NCI-H187 treated with DMSO at 0.1 percent for 48 hours (cell line): ENCODE results near the gene BTBD9.
"Not testable (repeated sequence)": the region's sequence is repeated elsewhere in the genome, so short reads cannot be mapped to it uniquely, and the experiment has no call there.

Source experiments
- DNase-seq: peaks from one replicate; lab custom pipeline; 2025; lab: John Stamatoyannopoulos, UW

BTBD9 gene

GRCh38 chr6:38649744-38650143 lies 10.0 kb upstream of the BTBD9 start:
- no peak for DNase-seq

GRCh38 chr6:38648629-38649028 lies 8.9 kb upstream of the BTBD9 start:
- DNase-seq, result no peak

- no peak for DNase-seq
Observed at GRCh38 chr6:38646166-38646878, 6.6 kb upstream of the BTBD9 start.

- no peak for DNase-seq
Observed at GRCh38 chr6:38644951-38645350, 5.2 kb upstream of the BTBD9 start.

- DNase-seq, result no peak
Observed at GRCh38 chr6:38640216-38640909, 634 bp upstream of the BTBD9 start.

- no peak for DNase-seq
Observed at GRCh38 chr6:38638941-38639497, 710 bp downstream of the BTBD9 start.

GRCh38 chr6:38637756-38638155 lies 2.0 kb downstream of the BTBD9 start:
- no peak for DNase-seq

- no peak for DNase-seq
Observed at GRCh38 chr6:38636027-38636426, 3.7 kb downstream of the BTBD9 start.

GRCh38 chr6:38634518-38634917 lies 5.2 kb downstream of the BTBD9 start:
- DNase-seq, result no peak

- DNase-seq, result no peak
Observed at GRCh38 chr6:38632490-38632889, 7.2 kb downstream of the BTBD9 start.

- DNase-seq, result no peak
Observed at GRCh38 chr6:38631186-38631783, 8.4 kb downstream of the BTBD9 start.

- no peak for DNase-seq
Observed at GRCh38 chr6:38625217-38625616, 14.5 kb downstream of the BTBD9 start.

GRCh38 chr6:38619342-38619741 lies 20.4 kb downstream of the BTBD9 start:
- not testable (repeated sequence) for DNase-seq

- not testable (repeated sequence) for DNase-seq
Observed at GRCh38 chr6:38618301-38618700, 21.4 kb downstream of the BTBD9 start.

GRCh38 chr6:38617856-38618255 lies 21.9 kb downstream of the BTBD9 start:
- no peak for DNase-seq

GRCh38 chr6:38612143-38612965 lies 27.4 kb downstream of the BTBD9 start:
- DNase-seq, result no peak

GRCh38 chr6:38610050-38610625 lies 29.6 kb downstream of the BTBD9 start:
- DNase-seq, result no peak

GRCh38 chr6:38604700-38605099 lies 35.0 kb downstream of the BTBD9 start:
- peak; percentile 6 for DNase-seq

- no peak for DNase-seq
Observed at GRCh38 chr6:38603966-38604365, 35.8 kb downstream of the BTBD9 start.

GRCh38 chr6:38603496-38603895 lies 36.2 kb downstream of the BTBD9 start:
- no peak for DNase-seq

GRCh38 chr6:38599966-38600550 lies 39.7 kb downstream of the BTBD9 start:
- no peak for DNase-seq
